Measurements from ENCODE around the gene PPM1H. TPM values are rescaled to one million over a fixed set of nuclear protein-coding genes. Genes with fewer than 3 reads are reported as not detected.
A peak's percentile ranks its signal among the peaks of the same experiment; 100 is the strongest.

The PPM1H gene
- total RNA-seq, 2 experiments from 2014 or later, result not detected

Small RNAs within 50 kb of the gene (microRNA-seq; reads per million reads assigned to microRNA genes)
- gene MIRLET7I (ENCODE audit: borderline microRNAs expressed, borderline replicate concordance), result 39,708 reads per million, percentile 99 among the genes with 10 or more reads in this experiment

Other genes starting within 250 kb of the PPM1H start
- gene AVPR1A, start 216.1 kb upstream of the PPM1H start, total RNA-seq, result not detected